NT2/D1 (cell line): ENCODE measurements around the gene DOK6.

Experiments used
- SUZ12 ChIP-seq: IDR thresholded peaks from 2 replicates; pipeline ENCODE4 v1.6.1; 2011; ENCODE audit not compliant: insufficient read length, insufficient read depth; ENCODE audit errors: extremely low read depth
- YY1 ChIP-seq: IDR thresholded peaks from 2 replicates; pipeline ENCODE4 v1.6.1; 2011; ENCODE audit not compliant: insufficient read length, insufficient read depth
- ZNF274 ChIP-seq: IDR thresholded peaks from 2 replicates; pipeline ENCODE4 v1.6.1; 2011; ENCODE audit warnings: mild to moderate bottlenecking, low read depth, low read length

- TF ChIP-seq ZNF274: no peak
- no peak for TF ChIP-seq YY1
- no peak for TF ChIP-seq SUZ12
These were observed 43.1 kb upstream of the DOK6 start for GRCh38 chr18:69357590-69357989.
